Adipose tissue (tissue), 3 donors: Measurements from ENCODE around the gene CEP41. TPM values are rescaled to one million over a fixed set of nuclear protein-coding genes. Genes with fewer than 3 reads are reported as not detected.
A peak's percentile ranks its signal among the peaks of the same experiment; 100 is the strongest.

ENCODE experiments used
- H3K27ac ChIP-seq: one replicate; pipeline ENCODE4 v1.5.1; 2013; ENCODE audit warnings: low read depth, low read length
- WGBS, 3 donors: extraction: QIAGEN DNeasy Blood & Tissue Kit; methylation state at CpG; one replicate each; pipeline ENCODE4 v1.1.7; 2013; 5-methylcytosine and 5-hydroxymethylcytosine counted together
- polyA plus RNA-seq, 3 donors: library from polyadenylated mRNA; stranded (reverse); fragments of 200-250 nt; gene quantifications; one replicate each; pipeline ENCODE4 v1.2.3, GENCODE V29; 2013
- donor health status: healthy with polysubstance abuse.
- donor health status: Bipolar disorder and iron deficiency.
- donor health status: healthy.

The CEP41 gene
- polyA plus RNA-seq, 3 donors: 4.0 to 6.2 (median 5.6) TPM

- 56 to 92% (median 65%) methylated on average over 8 of the region's 8 CpGs for WGBS, 3 donors
Observed at GRCh38 chr7:130398526-130399090, 42.2 kb downstream of the CEP41 start.

GRCh38 chr7:130397758-130398073 is 43.1 kb downstream of the CEP41 start:
- WGBS, 3 donors: 58 to 89% (median 62%) methylated on average over 3 of the region's 3 CpGs
- no peak overlapping the region for H3K27ac ChIP-seq

More at GRCh38 chr7:130398526-130399090, 42.2 kb downstream of the CEP41 start:
- H3K27ac ChIP-seq: no peak overlapping the region

- WGBS, 3 donors: 71 to 86% (median 74%) methylated on average over 7 of the region's 7 CpGs
- H3K27ac ChIP-seq: no peak overlapping the region
Observed at GRCh38 chr7:130397051-130397757, 43.6 kb downstream of the CEP41 start.

GRCh38 chr7:130396109-130396508 is 44.7 kb downstream of the CEP41 start:
- WGBS, 3 donors: 37 to 72% (median 57%) methylated on average over 3 of the region's 3 CpGs
- no peak overlapping the region for H3K27ac ChIP-seq

GRCh38 chr7:130395421-130395820 is 45.4 kb downstream of the CEP41 start:
- 57 to 83% (median 64%) methylated on average over 5 of the region's 5 CpGs for WGBS, 3 donors
- H3K27ac ChIP-seq: no peak overlapping the region

GRCh38 chr7:130394421-130395195 is 46.2 kb downstream of the CEP41 start:
- no peak overlapping the region for H3K27ac ChIP-seq
- 64 to 85% (median 72%) methylated on average over 7 of the region's 7 CpGs for WGBS, 3 donors

- H3K27ac ChIP-seq: peak overlapping the region; percentile 43
- 52 to 79% (median 61%) methylated on average over 10 of the region's 10 CpGs for WGBS, 3 donors
Observed at GRCh38 chr7:130393841-130394411, 46.9 kb downstream of the CEP41 start.

GRCh38 chr7:130393101-130393561 is 47.7 kb downstream of the CEP41 start:
- 57 to 64% (median 57%) methylated on average over 5 of the region's 5 CpGs for WGBS, 3 donors

GRCh38 chr7:130390486-130390885 is 50.3 kb downstream of the CEP41 start:
- WGBS, 3 donors: 40 to 90% (median 83%) methylated on average over 1 of the region's 1 CpG

More at GRCh38 chr7:130393101-130393561, 47.7 kb downstream of the CEP41 start:
- H3K27ac ChIP-seq: no peak overlapping the region

GRCh38 chr7:130388671-130389070 is 52.1 kb downstream of the CEP41 start:
- no peak overlapping the region for H3K27ac ChIP-seq
- 46 to 98% (median 80%) methylated on average over 2 of the region's 2 CpGs for WGBS, 3 donors

More at GRCh38 chr7:130390486-130390885, 50.3 kb downstream of the CEP41 start:
- no peak overlapping the region for H3K27ac ChIP-seq

- WGBS, 3 donors: 38 to 79% (median 67%) methylated on average over 12 of the region's 12 CpGs
- H3K27ac ChIP-seq: no peak overlapping the region
Observed at GRCh38 chr7:130387628-130388403, 53.0 kb downstream of the CEP41 start.

- 42 to 55% (median 46%) methylated on average over 3 of the region's 3 CpGs for WGBS, 3 donors
- no peak overlapping the region for H3K27ac ChIP-seq
Observed at GRCh38 chr7:130387306-130387627, 53.5 kb downstream of the CEP41 start.

GRCh38 chr7:130386876-130387275 is 53.9 kb downstream of the CEP41 start:
- 40 to 92% (median 84%) methylated on average over 3 of the region's 3 CpGs for whole genome bisulfite sequencing, 3 donors

GRCh38 chr7:130385600-130386066 is 55.2 kb downstream of the CEP41 start:
- 45 to 89% (median 86%) methylated on average over 6 of the region's 6 CpGs for WGBS, 3 donors
- H3K27ac ChIP-seq: no peak overlapping the region

More at GRCh38 chr7:130386876-130387275, 53.9 kb downstream of the CEP41 start:
- no peak overlapping the region for H3K27ac ChIP-seq

- WGBS, 3 donors: 47 to 95% (median 95%) methylated on average over 13 of the region's 13 CpGs
- no peak overlapping the region for H3K27ac ChIP-seq
Observed at GRCh38 chr7:130384841-130385599, 55.8 kb downstream of the CEP41 start.

- WGBS, 3 donors: 47 to 54% (median 51%) methylated on average over 10 of the region's 10 CpGs
- no peak overlapping the region for H3K27ac ChIP-seq
Observed at GRCh38 chr7:130384371-130384801, 56.4 kb downstream of the CEP41 start.

GRCh38 chr7:130383187-130383980 is 57.4 kb downstream of the CEP41 start:
- WGBS, 3 donors: 44 to 94% (median 89%) methylated on average over 18 of the region's 18 CpGs
- no peak overlapping the region for H3K27ac ChIP-seq
